GM23338 (cell line): ENCODE results near the gene CAP1.

Experiments used
- CREB1 ChIP-seq: fragments of 250-450 bp; sonication (Bioruptor Pico); IDR thresholded peaks from 2 replicates; pipeline ENCODE4 v1.5.0; 2020; ENCODE audit warnings: low read depth, mild to moderate bottlenecking, moderate library complexity
- EZH2 ChIP-seq: fragments of 200-600 bp; sonication (generic); IDR thresholded peaks from one replicate; pipeline ENCODE4 v1.8.0; 2017; ENCODE audit warnings: antibody characterized with exemption, mild to moderate bottlenecking, low read depth; ENCODE audit not compliant: unreplicated experiment
- EZH2phosphoT487 ChIP-seq: fragments of 200-600 bp; sonication (generic); IDR thresholded peaks from one replicate; pipeline ENCODE4 v1.8.1; 2018; ENCODE audit warnings: antibody characterized with exemption; ENCODE audit not compliant: unreplicated experiment
- JUNB ChIP-seq: IDR thresholded peaks from one replicate; pipeline ENCODE4 v1.6.1; 2016; ENCODE audit warnings: antibody characterized with exemption; ENCODE audit not compliant: unreplicated experiment
- NANOG ChIP-seq: IDR thresholded peaks from 2 replicates; pipeline ENCODE4 v1.6.1; 2016; ENCODE audit warnings: antibody characterized with exemption, borderline replicate concordance
- POLR2AphosphoS5 ChIP-seq: IDR thresholded peaks from 2 replicates; pipeline ENCODE4 v1.6.1; 2016; ENCODE audit warnings: antibody characterized with exemption, low read depth
- STAT1 ChIP-seq: IDR thresholded peaks from one replicate; pipeline ENCODE4 v1.6.1; 2016; ENCODE audit warnings: antibody characterized with exemption; ENCODE audit not compliant: unreplicated experiment
- ZNF114 ChIP-seq: fragments of 250-450 bp; sonication (Bioruptor Pico); IDR thresholded peaks from 2 replicates; pipeline ENCODE4 v1.5.0; 2020; ENCODE audit warnings: mild to moderate bottlenecking, moderate library complexity
- ZNF331 ChIP-seq: fragments of 250-450 bp; sonication (Bioruptor Pico); IDR thresholded peaks from 2 replicates; pipeline ENCODE4 v1.5.0; 2020; ENCODE audit warnings: low read depth, mild to moderate bottlenecking, moderate library complexity
- TF ChIP-seq, protein P1 (sequence below), 2 experiments: fragments of 200-600 bp in 1 of 2; sonication (generic) in 1 of 2; conservative IDR thresholded peaks; 2 replicates each; pipeline versions ENCODE4 v1.5.1 to v1.6.1; 2016 to 2017; ENCODE audit warnings: antibody characterized with exemption in 2 of 2, low read depth in 2 of 2, mild to moderate bottlenecking in 2 of 2, moderate library complexity in 1 of 2
- TF ChIP-seq, protein P2 (sequence below): IDR thresholded peaks from one replicate; pipeline ENCODE4 v1.6.1; 2018; ENCODE audit warnings: antibody characterized with exemption; ENCODE audit not compliant: unreplicated experiment
- TF ChIP-seq, protein P3 (sequence below): IDR thresholded peaks from 2 replicates; pipeline ENCODE4 v1.6.1; 2016; ENCODE audit warnings: antibody characterized with exemption

DNA sequence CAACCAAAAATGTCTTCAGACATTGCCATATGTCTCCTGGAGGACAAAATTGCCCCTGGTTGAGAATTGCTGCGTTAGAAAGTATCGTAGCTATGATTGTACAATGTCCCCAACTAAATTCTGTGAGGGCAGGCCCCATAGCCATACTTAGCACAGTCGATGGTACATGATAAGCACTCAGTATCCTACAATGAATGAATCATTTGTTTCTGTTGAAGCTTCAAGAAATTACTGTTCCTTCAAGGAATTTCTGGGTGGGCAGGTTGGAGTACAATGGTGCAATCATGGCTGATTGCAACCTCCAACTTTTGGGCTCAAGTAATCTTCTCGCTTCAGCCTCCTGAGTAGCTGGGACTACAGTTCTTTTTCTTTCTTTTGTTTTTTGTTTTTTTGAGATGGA lies 4.7 kb downstream of the CAP1 start:
- TF ChIP-seq, protein P1, sequence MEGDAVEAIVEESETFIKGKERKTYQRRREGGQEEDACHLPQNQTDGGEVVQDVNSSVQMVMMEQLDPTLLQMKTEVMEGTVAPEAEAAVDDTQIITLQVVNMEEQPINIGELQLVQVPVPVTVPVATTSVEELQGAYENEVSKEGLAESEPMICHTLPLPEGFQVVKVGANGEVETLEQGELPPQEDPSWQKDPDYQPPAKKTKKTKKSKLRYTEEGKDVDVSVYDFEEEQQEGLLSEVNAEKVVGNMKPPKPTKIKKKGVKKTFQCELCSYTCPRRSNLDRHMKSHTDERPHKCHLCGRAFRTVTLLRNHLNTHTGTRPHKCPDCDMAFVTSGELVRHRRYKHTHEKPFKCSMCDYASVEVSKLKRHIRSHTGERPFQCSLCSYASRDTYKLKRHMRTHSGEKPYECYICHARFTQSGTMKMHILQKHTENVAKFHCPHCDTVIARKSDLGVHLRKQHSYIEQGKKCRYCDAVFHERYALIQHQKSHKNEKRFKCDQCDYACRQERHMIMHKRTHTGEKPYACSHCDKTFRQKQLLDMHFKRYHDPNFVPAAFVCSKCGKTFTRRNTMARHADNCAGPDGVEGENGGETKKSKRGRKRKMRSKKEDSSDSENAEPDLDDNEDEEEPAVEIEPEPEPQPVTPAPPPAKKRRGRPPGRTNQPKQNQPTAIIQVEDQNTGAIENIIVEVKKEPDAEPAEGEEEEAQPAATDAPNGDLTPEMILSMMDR (conservative IDR thresholded peaks at IDR 0.05; ENCODE audit: low read depth in 2 of 2): no peak
- TF ChIP-seq, protein P2, sequence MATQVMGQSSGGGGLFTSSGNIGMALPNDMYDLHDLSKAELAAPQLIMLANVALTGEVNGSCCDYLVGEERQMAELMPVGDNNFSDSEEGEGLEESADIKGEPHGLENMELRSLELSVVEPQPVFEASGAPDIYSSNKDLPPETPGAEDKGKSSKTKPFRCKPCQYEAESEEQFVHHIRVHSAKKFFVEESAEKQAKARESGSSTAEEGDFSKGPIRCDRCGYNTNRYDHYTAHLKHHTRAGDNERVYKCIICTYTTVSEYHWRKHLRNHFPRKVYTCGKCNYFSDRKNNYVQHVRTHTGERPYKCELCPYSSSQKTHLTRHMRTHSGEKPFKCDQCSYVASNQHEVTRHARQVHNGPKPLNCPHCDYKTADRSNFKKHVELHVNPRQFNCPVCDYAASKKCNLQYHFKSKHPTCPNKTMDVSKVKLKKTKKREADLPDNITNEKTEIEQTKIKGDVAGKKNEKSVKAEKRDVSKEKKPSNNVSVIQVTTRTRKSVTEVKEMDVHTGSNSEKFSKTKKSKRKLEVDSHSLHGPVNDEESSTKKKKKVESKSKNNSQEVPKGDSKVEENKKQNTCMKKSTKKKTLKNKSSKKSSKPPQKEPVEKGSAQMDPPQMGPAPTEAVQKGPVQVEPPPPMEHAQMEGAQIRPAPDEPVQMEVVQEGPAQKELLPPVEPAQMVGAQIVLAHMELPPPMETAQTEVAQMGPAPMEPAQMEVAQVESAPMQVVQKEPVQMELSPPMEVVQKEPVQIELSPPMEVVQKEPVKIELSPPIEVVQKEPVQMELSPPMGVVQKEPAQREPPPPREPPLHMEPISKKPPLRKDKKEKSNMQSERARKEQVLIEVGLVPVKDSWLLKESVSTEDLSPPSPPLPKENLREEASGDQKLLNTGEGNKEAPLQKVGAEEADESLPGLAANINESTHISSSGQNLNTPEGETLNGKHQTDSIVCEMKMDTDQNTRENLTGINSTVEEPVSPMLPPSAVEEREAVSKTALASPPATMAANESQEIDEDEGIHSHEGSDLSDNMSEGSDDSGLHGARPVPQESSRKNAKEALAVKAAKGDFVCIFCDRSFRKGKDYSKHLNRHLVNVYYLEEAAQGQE: no peak
- TF ChIP-seq POLR2AphosphoS5: no peak
- TF ChIP-seq CREB1: no peak
- no peak for TF ChIP-seq EZH2phosphoT487
- TF ChIP-seq EZH2: no peak
- no peak for TF ChIP-seq JUNB
- TF ChIP-seq, protein P3, sequence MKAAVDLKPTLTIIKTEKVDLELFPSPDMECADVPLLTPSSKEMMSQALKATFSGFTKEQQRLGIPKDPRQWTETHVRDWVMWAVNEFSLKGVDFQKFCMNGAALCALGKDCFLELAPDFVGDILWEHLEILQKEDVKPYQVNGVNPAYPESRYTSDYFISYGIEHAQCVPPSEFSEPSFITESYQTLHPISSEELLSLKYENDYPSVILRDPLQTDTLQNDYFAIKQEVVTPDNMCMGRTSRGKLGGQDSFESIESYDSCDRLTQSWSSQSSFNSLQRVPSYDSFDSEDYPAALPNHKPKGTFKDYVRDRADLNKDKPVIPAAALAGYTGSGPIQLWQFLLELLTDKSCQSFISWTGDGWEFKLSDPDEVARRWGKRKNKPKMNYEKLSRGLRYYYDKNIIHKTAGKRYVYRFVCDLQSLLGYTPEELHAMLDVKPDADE: no peak
- no peak for TF ChIP-seq ZNF114
- no peak for TF ChIP-seq ZNF331 (CRISPR knock-in tag)
- TF ChIP-seq STAT1: no peak
- TF ChIP-seq NANOG: no peak
